Keratinocyte (primary cell): Measurements from ENCODE around the gene SELENOT. TPM values are rescaled to one million over a fixed set of nuclear protein-coding genes. Genes with fewer than 3 reads are reported as not detected.

Source experiments
- DNase-seq: peaks from one replicate; pipeline ENCODE4 v3.0.0-alpha.2; 2011; ENCODE audit warnings: low read depth, missing footprints, low spot score
- FAIRE-seq: peaks from 2 replicates; lab custom pipeline; 2011; peaks lifted over from hg19 to GRCh38; lab: Jason Lieb, UNC
- H2AFZ ChIP-seq: 2 replicates; pipeline ENCODE4 v1.6.0; 2012; ENCODE audit warnings: low read length, control low read depth, inconsistent platforms; ENCODE audit not compliant: control insufficient read depth
- H3K27ac ChIP-seq: 2 replicates; pipeline ENCODE4 v1.5.1; 2011; ENCODE audit warnings: low read length; ENCODE audit not compliant: control insufficient read depth, insufficient read depth
- H3K27me3 ChIP-seq: 3 replicates; pipeline ENCODE4 v1.6.0; 2011; ENCODE audit warnings: low read length; ENCODE audit not compliant: control insufficient read depth, insufficient read depth; ENCODE audit errors: extremely low read depth
- H3K36me3 ChIP-seq, 2 experiments: 2 replicates in 1 of 2; 3 replicates in 1 of 2; pipeline ENCODE4 v1.5.1; 2011; ENCODE audit warnings: low read length in 2 of 2, mild to moderate bottlenecking in 1 of 2; ENCODE audit not compliant: control insufficient read depth in 2 of 2, insufficient read depth in 2 of 2; ENCODE audit errors: extremely low read depth in 1 of 2
- H3K4me1 ChIP-seq: 3 replicates; pipeline ENCODE4 v1.5.1; 2011; ENCODE audit warnings: low read length; ENCODE audit not compliant: control insufficient read depth, insufficient read depth; ENCODE audit errors: extremely low read depth
- H3K4me2 ChIP-seq: 3 replicates; pipeline ENCODE4 v1.6.0; 2011; ENCODE audit warnings: low read depth, low read length; ENCODE audit not compliant: control insufficient read depth, insufficient read depth; ENCODE audit errors: extremely low read depth
- H3K4me3 ChIP-seq, 3 experiments: fragments of 200-600 bp in 1 of 3; sonication (generic) in 1 of 3; 2 replicates in 2 of 3; 3 replicates in 1 of 3; pipeline ENCODE4 v1.5.1; 2011 to 2016; ENCODE audit warnings: low read length in 3 of 3, mild to moderate bottlenecking in 3 of 3, control low read depth in 2 of 3, inconsistent platforms in 1 of 3, low read depth in 1 of 3, mixed read lengths in 1 of 3, mixed run types in 1 of 3, moderate library complexity in 1 of 3; ENCODE audit not compliant: control insufficient read depth in 2 of 3, insufficient read depth in 2 of 3; ENCODE audit errors: extremely low read depth in 1 of 3
- H3K79me2 ChIP-seq: 2 replicates; pipeline ENCODE4 v1.6.0; 2012; ENCODE audit warnings: low read length; ENCODE audit not compliant: control insufficient read depth, insufficient read depth
- H3K9ac ChIP-seq: 3 replicates; pipeline ENCODE4 v1.6.0; 2011; ENCODE audit warnings: low read length; ENCODE audit not compliant: control insufficient read depth, insufficient read depth; ENCODE audit errors: extremely low read depth
- H3K9me1 ChIP-seq: 3 replicates; pipeline ENCODE4 v1.6.0; 2011; ENCODE audit warnings: low read length; ENCODE audit not compliant: control insufficient read depth, insufficient read depth; ENCODE audit errors: extremely low read depth
- H3K9me3 ChIP-seq: 2 replicates; pipeline ENCODE4 v1.5.1; 2012; ENCODE audit warnings: low read depth, low read length; ENCODE audit not compliant: control insufficient read depth
- H4K20me1 ChIP-seq: 3 replicates; pipeline ENCODE4 v1.6.0; 2011; ENCODE audit warnings: low read length; ENCODE audit not compliant: control insufficient read depth, insufficient read depth; ENCODE audit errors: extremely low read depth
- EZH2 ChIP-seq: IDR thresholded peaks from one replicate; pipeline ENCODE4 v1.6.1; 2012; ENCODE audit warnings: inconsistent platforms, mild to moderate bottlenecking, low read length, moderate library complexity
- dilution Hi-C: fragments of 300-500 bp; cut with MboI; formaldehyde crosslinking; loops from one replicate; pipeline ENCODE4 v1.7.0; 2020; ENCODE audit warnings: low sequenced_read_pairs; ENCODE audit not compliant: extremely low pct_ligation_motif_present
- polyA plus RNA-seq, 5 experiments: library from polyadenylated mRNA; depleted of rRNA in 3 of 5; stranded (reverse) in 3 of 5; stranded (forward) in 1 of 5; unstranded in 1 of 5; fragments of >200 nt; gene quantifications; 1 replicate in 1 of 5; 2 replicates in 3 of 5; 3 replicates in 1 of 5; pipeline versions ENCODE4 v1.2.1 to v1.2.3, GENCODE V29; 2011 to 2012; ENCODE audit warnings: missing spikeins in 2 of 5, low read depth in 1 of 5, low replicate concordance in 1 of 5
- TF ChIP-seq, protein P1 (sequence below), 3 experiments: IDR thresholded peaks in 1 of 3; conservative IDR thresholded peaks in 1 of 3; optimal IDR thresholded peaks in 1 of 3; 2 replicates in 2 of 3; 3 replicates in 1 of 3; pipeline versions ENCODE3 to v1.5.1; 2011; ENCODE audit warnings: low read length in 3 of 3, mild to moderate bottlenecking in 3 of 3, moderate library complexity in 2 of 3, control low read depth in 1 of 3, inconsistent platforms in 1 of 3; ENCODE audit not compliant: insufficient read depth in 2 of 3; ENCODE audit errors: extremely low read depth in 1 of 3

Gene SELENOT
- polyA plus RNA-seq, 1 donor (not counting 4 experiments of a cell fraction or from before 2014, with no cell fraction given): 597 TPM

DNA sequence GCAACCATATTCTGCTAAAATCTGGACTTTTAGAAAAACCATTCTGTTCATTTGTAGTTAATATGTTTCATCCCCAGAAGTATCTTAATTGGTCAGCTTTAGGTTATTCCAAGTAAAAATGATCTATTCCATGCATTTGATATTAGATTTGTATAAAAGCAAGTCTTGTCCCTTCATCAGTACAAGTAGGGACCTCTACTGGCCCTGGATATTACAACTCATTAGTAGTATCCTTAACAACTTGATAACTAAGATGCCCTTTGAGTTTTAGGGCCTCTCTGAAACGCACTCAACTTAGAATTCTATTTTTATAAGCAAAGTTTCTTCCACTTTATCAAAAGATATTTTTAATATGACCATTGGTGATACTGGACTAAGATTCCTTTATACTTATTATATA is 25.3 kb upstream of the SELENOT start:
- H3K27me3 ChIP-seq: no peaks in the 10 kb centered on the region
- FAIRE-seq (no peak), DNase-seq (no peak)
- H3K4me2 ChIP-seq: no peak overlapping the region
- H3K79me2 ChIP-seq: peaks cover 19% of the 10 kb centered on the region
- peaks cover 2 to 19% of the 10 kb centered on the region in 2 experiments for H3K36me3 ChIP-seq
- no peaks in the 10 kb centered on the region for H3K9me3 ChIP-seq
- H3K9me1 ChIP-seq: no peaks in the 10 kb centered on the region
- H2AFZ ChIP-seq: no peak overlapping the region
- H3K4me3 ChIP-seq: no peak overlapping the region
- no peaks in the 10 kb centered on the region for H3K4me1 ChIP-seq
- no peak for TF ChIP-seq EZH2
- TF ChIP-seq, protein P1, sequence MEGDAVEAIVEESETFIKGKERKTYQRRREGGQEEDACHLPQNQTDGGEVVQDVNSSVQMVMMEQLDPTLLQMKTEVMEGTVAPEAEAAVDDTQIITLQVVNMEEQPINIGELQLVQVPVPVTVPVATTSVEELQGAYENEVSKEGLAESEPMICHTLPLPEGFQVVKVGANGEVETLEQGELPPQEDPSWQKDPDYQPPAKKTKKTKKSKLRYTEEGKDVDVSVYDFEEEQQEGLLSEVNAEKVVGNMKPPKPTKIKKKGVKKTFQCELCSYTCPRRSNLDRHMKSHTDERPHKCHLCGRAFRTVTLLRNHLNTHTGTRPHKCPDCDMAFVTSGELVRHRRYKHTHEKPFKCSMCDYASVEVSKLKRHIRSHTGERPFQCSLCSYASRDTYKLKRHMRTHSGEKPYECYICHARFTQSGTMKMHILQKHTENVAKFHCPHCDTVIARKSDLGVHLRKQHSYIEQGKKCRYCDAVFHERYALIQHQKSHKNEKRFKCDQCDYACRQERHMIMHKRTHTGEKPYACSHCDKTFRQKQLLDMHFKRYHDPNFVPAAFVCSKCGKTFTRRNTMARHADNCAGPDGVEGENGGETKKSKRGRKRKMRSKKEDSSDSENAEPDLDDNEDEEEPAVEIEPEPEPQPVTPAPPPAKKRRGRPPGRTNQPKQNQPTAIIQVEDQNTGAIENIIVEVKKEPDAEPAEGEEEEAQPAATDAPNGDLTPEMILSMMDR (optimal IDR thresholded peaks at IDR 0.05 in 1 of 3, IDR thresholded peaks at IDR 0.05 in 1 of 3, conservative IDR thresholded peaks at IDR 0.05 in 1 of 3; ENCODE audit: extremely low read depth in 1 of 3, insufficient read depth in 2 of 3, low read length in 3 of 3): no peak
- no peak overlapping the region for H3K27ac ChIP-seq
- no peak overlapping the region for H3K9ac ChIP-seq
- H4K20me1 ChIP-seq: peaks cover 3% of the 10 kb centered on the region
- dilution Hi-C loops: no loop called here

- no peaks in the 10 kb centered on the region for H3K27me3 ChIP-seq
- H3K79me2 ChIP-seq: peaks cover 21% of the 10 kb centered on the region
- H3K9me3 ChIP-seq: no peaks in the 10 kb centered on the region
- dilution Hi-C loops: no loop called here
- TF ChIP-seq, protein P1 (optimal IDR thresholded peaks at IDR 0.05 in 1 of 3, IDR thresholded peaks at IDR 0.05 in 1 of 3, conservative IDR thresholded peaks at IDR 0.05 in 1 of 3; ENCODE audit: extremely low read depth in 1 of 3, insufficient read depth in 2 of 3, low read length in 3 of 3): no peak
- TF ChIP-seq EZH2: no peak
- H3K27ac ChIP-seq: no peak overlapping the region
- DNase-seq (no peak), FAIRE-seq (no peak)
- no peak overlapping the region for H2AFZ ChIP-seq
- H3K9me1 ChIP-seq: no peaks in the 10 kb centered on the region
- no peak overlapping the region for H3K4me2 ChIP-seq
- H3K36me3 ChIP-seq: peaks cover 4 to 26% of the 10 kb centered on the region in 2 experiments
- no peak overlapping the region for H3K9ac ChIP-seq
- H3K4me3 ChIP-seq: no peak overlapping the region
- H4K20me1 ChIP-seq: peaks cover 3% of the 10 kb centered on the region
- H3K4me1 ChIP-seq: no peaks in the 10 kb centered on the region
These were observed 21.9 kb upstream of the SELENOT start for GRCh38 chr3:150581174-150581573.
